ENCODE measurements around the gene GLS2.

GLS2 gene

DNA sequence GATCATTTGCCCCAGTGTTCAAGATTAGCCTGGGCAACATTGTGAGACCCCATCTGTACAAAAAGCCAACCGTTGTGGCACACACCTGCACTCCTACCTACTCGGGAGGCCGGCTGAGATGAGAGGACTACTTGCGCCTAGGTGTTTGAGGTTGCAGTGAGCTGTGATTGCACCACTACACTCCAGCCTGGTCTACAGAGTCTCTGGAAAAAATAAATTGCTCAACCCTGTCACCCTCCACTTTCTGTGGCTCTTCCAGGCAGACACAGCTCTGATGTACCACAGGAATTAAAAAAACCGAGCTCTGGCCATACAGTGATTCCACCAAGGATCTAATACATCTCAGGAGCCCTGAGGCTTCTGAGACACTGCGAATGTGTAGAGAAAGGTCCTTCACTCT lies 53.1 kb downstream of the GLS2 start:
- H3K4me3 ChIP-seq (ENCODE audit: low read length), result no peak overlapping the region
- TF ChIP-seq, protein P1, sequence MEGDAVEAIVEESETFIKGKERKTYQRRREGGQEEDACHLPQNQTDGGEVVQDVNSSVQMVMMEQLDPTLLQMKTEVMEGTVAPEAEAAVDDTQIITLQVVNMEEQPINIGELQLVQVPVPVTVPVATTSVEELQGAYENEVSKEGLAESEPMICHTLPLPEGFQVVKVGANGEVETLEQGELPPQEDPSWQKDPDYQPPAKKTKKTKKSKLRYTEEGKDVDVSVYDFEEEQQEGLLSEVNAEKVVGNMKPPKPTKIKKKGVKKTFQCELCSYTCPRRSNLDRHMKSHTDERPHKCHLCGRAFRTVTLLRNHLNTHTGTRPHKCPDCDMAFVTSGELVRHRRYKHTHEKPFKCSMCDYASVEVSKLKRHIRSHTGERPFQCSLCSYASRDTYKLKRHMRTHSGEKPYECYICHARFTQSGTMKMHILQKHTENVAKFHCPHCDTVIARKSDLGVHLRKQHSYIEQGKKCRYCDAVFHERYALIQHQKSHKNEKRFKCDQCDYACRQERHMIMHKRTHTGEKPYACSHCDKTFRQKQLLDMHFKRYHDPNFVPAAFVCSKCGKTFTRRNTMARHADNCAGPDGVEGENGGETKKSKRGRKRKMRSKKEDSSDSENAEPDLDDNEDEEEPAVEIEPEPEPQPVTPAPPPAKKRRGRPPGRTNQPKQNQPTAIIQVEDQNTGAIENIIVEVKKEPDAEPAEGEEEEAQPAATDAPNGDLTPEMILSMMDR (IDR thresholded peaks at IDR 0.05; ENCODE audit: insufficient read depth, low read depth, low read length, missing control alignments), result no peak
- DNase-seq (ENCODE audit: low read depth), result no peak

DNA sequence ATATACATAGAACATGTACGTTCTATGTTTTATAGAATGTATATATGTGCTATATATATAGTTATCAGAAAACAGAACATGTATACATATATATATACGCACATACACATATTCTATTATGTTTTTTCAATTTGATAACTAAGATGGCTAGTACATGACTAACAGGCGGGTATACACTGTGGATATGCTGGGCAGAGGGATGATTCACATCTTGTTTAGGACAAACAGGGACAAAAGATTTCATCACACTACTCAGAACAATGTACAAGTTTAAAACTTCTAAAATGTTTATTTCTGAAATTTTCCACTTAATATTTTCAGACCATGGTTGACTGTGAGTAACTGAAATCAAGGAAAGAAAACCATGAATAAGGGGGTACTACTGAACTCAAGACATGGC lies 56.1 kb downstream of the GLS2 start:
- H3K4me3 ChIP-seq (ENCODE audit: low read length), result no peak overlapping the region
- peak; percentile 55 for DNase-seq (ENCODE audit: low read depth)
- TF ChIP-seq, protein P1 (IDR thresholded peaks at IDR 0.05; ENCODE audit: insufficient read depth, low read depth, low read length, missing control alignments), result no peak

DNA sequence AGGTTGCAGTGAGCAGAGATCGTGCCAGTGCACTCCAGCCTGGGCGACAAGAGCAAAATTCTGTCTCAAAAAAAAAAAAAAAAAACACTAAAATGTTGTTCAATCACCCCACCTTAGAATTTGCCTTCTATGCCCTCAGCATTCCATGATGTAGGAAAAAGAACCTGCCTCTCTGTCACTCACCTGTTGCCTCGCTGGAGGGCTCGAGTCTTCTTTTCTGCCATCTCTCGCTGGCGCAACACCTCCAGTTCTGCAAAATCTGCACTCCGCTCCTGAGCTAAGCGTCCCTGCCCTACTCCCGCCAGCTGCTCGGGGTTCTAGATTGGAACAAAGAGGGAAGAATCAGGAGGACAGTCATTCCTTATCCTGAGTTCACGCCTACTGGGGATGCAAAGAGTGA lies 56.7 kb downstream of the GLS2 start:
- no peak overlapping the region for H3K4me3 ChIP-seq (ENCODE audit: low read length)
- no peak for DNase-seq (ENCODE audit: low read depth)
- TF ChIP-seq, protein P1 (IDR thresholded peaks at IDR 0.05; ENCODE audit: insufficient read depth, low read depth, low read length, missing control alignments), result no peak

DNA sequence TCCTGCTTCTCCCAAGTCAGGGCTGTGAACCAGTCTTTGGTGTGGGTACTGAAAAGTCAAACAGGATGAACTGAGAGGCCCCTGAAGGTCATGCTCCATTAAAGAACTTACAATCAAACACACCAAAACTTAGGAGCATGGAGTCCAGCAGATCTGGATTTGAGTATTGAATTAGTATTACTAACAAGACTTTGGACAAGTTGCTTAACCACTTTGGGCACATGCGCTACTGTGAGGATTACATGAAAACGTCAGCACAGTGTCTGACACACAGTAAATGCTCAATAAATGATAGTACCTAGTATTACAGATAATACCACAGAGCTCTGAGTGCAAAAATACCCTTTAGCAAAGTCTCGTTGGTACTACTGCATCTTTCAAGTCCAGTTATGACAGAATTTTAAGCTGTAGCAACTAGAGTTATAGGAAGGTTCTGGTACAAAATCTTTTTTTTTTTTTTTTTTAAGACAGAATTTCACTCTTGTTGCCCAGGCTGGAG lies 62.0 kb downstream of the GLS2 start:
- no peak overlapping the region for H3K4me3 ChIP-seq (ENCODE audit: low read length)
- TF ChIP-seq, protein P1 (IDR thresholded peaks at IDR 0.05; ENCODE audit: insufficient read depth, low read depth, low read length, missing control alignments), result no peak
- DNase-seq (ENCODE audit: low read depth), result no peak

DNA sequence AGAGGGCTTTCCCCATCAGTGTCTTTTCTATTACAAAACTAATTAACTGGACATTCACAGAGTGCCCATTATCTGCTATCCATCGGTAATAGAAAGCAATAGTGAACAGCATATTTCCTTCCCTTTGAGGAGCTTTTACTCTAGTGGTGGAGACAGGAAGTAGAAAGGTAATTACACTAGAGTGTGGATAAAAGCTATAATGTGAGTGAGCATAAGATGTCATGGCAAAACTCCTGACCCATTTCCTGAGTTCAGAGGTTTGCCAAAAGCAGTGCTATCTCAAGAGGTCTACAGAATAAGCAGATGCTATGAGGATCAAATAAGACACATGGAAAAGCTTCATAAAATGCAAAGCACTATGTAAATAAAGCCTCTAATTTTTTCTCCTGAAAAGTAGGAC lies 62.8 kb downstream of the GLS2 start:
- DNase-seq (ENCODE audit: low read depth), result no peak
- H3K4me3 ChIP-seq (ENCODE audit: low read length), result no peak overlapping the region
- TF ChIP-seq, protein P1 (IDR thresholded peaks at IDR 0.05; ENCODE audit: insufficient read depth, low read depth, low read length, missing control alignments), result no peak

Measured in epithelial cell of esophagus (primary cell).